Measurements from ENCODE around the gene ABHD1. TPM values are rescaled to one million over a fixed set of nuclear protein-coding genes. Genes with fewer than 3 reads are reported as not detected.
A peak's percentile ranks its signal among the peaks of the same experiment; 100 is the strongest.
"Not testable (repeated sequence)": the region's sequence is repeated elsewhere in the genome, so short reads cannot be mapped to it uniquely, and the experiment has no call there.

ABHD1 gene
- total RNA-seq, 2 donors from 2014 or later: 0.33 TPM; not detected in 1

DNA sequence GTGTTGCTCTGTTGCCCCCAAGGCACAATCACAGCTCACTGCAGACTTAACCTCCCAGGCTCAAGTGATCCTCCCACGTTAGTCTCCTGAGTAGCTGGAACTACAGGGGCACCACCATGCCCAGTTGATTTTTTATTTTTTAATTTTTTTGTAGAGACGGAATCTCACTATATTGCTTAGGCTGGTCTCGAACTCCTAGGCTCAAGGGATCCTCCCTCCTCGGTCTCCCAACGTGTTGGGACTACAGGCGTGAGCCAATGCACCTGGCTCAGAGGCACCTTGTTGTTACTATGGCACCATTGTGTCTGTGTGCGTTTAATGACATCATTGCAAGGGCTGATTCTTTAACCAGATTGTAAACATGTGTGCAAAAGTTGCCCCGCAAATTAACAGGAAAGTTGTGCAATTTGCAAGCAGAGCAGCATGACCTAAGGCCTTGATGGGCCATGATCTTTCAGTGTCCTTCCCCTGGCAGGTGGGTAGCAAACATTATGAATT, 47.8 kb downstream of the ABHD1 start:
- TF ChIP-seq POLR2A (IDR thresholded peaks at IDR 0.05): no peak
- TF ChIP-seq, protein P1, sequence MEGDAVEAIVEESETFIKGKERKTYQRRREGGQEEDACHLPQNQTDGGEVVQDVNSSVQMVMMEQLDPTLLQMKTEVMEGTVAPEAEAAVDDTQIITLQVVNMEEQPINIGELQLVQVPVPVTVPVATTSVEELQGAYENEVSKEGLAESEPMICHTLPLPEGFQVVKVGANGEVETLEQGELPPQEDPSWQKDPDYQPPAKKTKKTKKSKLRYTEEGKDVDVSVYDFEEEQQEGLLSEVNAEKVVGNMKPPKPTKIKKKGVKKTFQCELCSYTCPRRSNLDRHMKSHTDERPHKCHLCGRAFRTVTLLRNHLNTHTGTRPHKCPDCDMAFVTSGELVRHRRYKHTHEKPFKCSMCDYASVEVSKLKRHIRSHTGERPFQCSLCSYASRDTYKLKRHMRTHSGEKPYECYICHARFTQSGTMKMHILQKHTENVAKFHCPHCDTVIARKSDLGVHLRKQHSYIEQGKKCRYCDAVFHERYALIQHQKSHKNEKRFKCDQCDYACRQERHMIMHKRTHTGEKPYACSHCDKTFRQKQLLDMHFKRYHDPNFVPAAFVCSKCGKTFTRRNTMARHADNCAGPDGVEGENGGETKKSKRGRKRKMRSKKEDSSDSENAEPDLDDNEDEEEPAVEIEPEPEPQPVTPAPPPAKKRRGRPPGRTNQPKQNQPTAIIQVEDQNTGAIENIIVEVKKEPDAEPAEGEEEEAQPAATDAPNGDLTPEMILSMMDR (IDR thresholded peaks at IDR 0.05): no peak
- Histone ChIP-seq H3K36me3 (replicated peaks in 1 of 2; ENCODE audit: insufficient read depth in 1 of 2, low read depth in 2 of 2) (no peaks in the 10 kb centered on the region), H3K4me1 (peaks cover 10% of the 10 kb centered on the region), H3K4me3 (no peak overlapping the region), H3K9me3 (no peaks in the 10 kb centered on the region), H3K27ac (no peak overlapping the region), H3K27me3 (peaks cover 0 to 8% of the 10 kb centered on the region in 2 donors)
- intact Hi-C loops (cut with DNase I): no loop called here
- ATAC-seq (no peak), DNase-seq (no peak)
- 51 to 56% methylated on average over 8 of the region's 8 CpGs for WGBS, 2 donors

DNA sequence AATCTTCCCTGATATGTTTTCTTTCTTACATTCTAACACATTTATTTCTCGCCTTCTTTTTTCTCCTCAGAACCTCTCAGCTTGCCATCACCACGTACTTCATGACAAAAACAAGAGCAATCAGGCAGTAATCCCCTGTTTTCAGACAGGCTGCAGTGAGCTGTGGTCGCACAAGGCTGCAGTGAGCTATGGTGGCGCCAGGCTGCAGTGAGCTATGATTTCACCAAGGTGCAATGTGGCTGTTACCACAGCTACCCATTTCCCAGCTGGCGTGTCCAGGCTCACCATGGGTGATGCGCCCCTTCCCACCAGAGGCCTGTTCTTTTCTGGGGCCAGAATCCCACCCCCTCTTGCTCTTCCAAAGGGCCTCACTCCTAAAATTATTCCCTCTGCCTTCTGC, 51.0 kb downstream of the ABHD1 start:
- no peak for TF ChIP-seq POLR2A (IDR thresholded peaks at IDR 0.05)
- TF ChIP-seq, protein P1 (IDR thresholded peaks at IDR 0.05): no peak
- 67 to 71% methylated on average over 6 of the region's 6 CpGs for WGBS, 2 donors
- ATAC-seq (no peak), DNase-seq (no peak)
- Histone ChIP-seq H3K27ac (no peak overlapping the region), H3K4me3 (no peak overlapping the region), H3K27me3 (peaks cover 0 to 18% of the 10 kb centered on the region in 2 donors), H3K4me1 (peaks cover 10% of the 10 kb centered on the region), H3K36me3 (replicated peaks in 1 of 2; ENCODE audit: insufficient read depth in 1 of 2, low read depth in 2 of 2) (no peaks in the 10 kb centered on the region), H3K9me3 (no peaks in the 10 kb centered on the region)
- intact Hi-C loops (cut with DNase I): no loop called here

DNA sequence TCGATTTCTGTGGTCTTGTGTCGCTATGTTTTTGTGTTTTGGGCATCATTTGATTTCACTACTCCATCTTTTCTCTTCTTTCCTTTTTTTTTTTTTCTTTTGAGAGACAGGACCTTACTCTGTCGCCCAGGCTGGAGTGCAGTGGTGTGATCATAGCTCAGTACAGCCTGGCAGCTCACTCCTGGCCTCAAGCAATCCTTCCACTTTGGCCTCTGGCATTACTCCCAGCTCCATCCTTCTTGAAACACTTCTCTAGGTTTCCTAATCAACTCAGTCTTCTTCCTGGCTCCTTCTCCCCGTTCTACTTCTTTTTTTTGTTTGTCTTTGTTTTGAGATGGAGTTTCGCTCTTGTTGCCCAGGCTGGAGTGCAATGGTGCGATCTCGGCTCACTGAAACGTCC, 51.7 kb downstream of the ABHD1 start:
- Histone ChIP-seq H3K36me3 (replicated peaks in 1 of 2; ENCODE audit: insufficient read depth in 1 of 2, low read depth in 2 of 2) (no peaks in the 10 kb centered on the region), H3K9me3 (no peaks in the 10 kb centered on the region), H3K27me3 (peaks cover 0 to 18% of the 10 kb centered on the region in 2 donors), H3K27ac (no peak overlapping the region), H3K4me3 (no peak overlapping the region), H3K4me1 (peaks cover 5% of the 10 kb centered on the region)
- intact Hi-C loops (cut with DNase I): no loop called here
- ATAC-seq: no peak
- DNase-seq: peak in 1 of 4 donors; percentile 9
- 57 to 61% methylated on average over 8 of the region's 8 CpGs for WGBS, 2 donors
- TF ChIP-seq, protein P1 (IDR thresholded peaks at IDR 0.05): no peak
- no peak for TF ChIP-seq POLR2A (IDR thresholded peaks at IDR 0.05)

DNA sequence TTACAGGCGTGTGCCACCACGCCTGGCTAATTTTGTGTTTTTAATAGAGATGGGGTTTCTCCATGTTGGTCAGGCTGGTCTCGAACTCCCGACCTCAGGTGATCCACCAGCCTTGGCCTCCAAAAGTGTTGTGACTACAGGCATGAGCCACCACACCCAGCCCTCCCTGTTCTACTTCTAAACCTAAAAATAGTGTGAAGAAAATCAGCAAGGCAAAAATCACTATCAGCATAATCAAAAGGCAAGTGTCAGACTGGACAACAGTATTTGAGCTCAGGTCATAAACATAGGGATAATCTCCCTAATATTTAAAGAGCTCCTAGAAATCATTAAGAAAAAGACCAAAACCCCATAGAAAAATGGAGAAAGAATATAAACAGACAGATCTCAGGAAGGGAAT, 52.2 kb downstream of the ABHD1 start:
- peaks cover 0 to 18% of the 10 kb centered on the region in 2 donors for H3K27me3 ChIP-seq
- DNase-seq; ATAC-seq; intact Hi-C loops (cut with DNase I); H3K9me3 ChIP-seq; H3K36me3 ChIP-seq (replicated peaks in 1 of 2; ENCODE audit: insufficient read depth in 1 of 2, low read depth in 2 of 2); H3K4me1 ChIP-seq; H3K4me3 ChIP-seq; H3K27ac ChIP-seq: not testable (repeated sequence)
- 73 to 88% methylated on average over 2 to 4 of the region's 4 CpGs for WGBS, 2 donors

DNA sequence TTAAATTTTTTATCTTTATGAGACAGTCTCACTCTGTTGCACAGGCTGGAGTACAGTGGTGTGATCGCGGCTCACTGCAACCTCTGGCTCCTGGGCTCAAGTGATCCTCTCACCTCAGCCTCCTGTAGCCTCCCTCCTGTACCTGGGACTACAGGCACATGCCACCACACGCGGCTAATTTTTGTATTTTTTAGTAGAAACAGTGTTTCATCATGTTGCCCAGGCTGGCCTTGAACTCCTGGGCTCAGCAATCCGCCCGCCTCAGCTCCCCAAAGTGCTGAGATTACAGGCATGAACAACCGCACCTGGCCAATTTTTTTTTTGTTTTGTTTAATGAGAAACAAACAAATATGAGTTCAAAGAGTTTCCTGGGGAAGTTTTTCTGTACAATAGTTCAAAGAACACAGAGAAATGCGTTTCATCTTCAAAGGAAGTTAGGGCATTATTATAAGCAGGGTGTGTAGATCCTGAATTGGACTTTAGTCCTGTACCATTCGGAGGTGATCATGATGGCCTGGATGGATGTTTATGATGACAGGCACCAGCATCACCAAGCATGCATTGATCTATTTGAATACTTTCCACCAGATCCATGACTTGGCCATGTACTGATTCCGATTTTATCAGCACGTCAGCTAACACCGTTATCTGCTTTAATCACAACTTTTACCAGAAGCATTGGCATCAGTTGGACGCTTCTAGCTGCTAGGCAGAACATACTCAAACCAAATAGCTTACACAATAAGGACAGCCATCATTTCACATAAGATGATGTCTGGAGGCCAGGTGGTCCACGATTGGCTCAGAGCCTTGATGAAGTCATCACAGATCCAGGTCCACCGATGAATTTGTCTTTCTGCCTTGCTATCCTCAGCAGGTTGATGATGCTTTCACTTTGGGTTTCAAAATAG, 54.1 kb downstream of the ABHD1 start:
- 55% methylated on average over 15 of the region's 15 CpGs for WGBS, 2 donors
- no peak overlapping the region for H3K4me3 ChIP-seq
- H3K9me3 ChIP-seq: no peaks in the 10 kb centered on the region
- H3K27me3 ChIP-seq: peaks cover 0 to 18% of the 10 kb centered on the region in 2 donors
- intact Hi-C loops (cut with DNase I): no loop called here
- ATAC-seq (no peak), DNase-seq (no peak)
- H3K36me3 ChIP-seq (replicated peaks in 1 of 2; ENCODE audit: insufficient read depth in 1 of 2, low read depth in 2 of 2): no peaks in the 10 kb centered on the region
- no peak overlapping the region for H3K27ac ChIP-seq
- TF ChIP-seq POLR2A (IDR thresholded peaks at IDR 0.05): no peak
- TF ChIP-seq, protein P1 (IDR thresholded peaks at IDR 0.05): no peak
- H3K4me1 ChIP-seq: no peaks in the 10 kb centered on the region

All from body of pancreas (tissue), 4 donors.